HG03565 (cell line): ENCODE measurements around the gene ASPHD1.
"Not testable (repeated sequence)": the region's sequence is repeated elsewhere in the genome, so short reads cannot be mapped to it uniquely, and the experiment has no call there.

Source experiments
- ATAC-seq: cut with Tn5 transposase; IDR thresholded peaks from one replicate; pipeline ENCODE4 v1.9.1; 2021; ENCODE audit warnings: mild to moderate bottlenecking, moderate library complexity; ENCODE audit not compliant: unreplicated experiment

The ASPHD1 gene

GRCh38 chr16:29876594-29877249 is 23.6 kb upstream of the ASPHD1 start:
- no peak for ATAC-seq

GRCh38 chr16:29877266-29877961 is 22.9 kb upstream of the ASPHD1 start:
- ATAC-seq = no peak

- no peak for ATAC-seq
Observed at GRCh38 chr16:29878172-29878571, 22.1 kb upstream of the ASPHD1 start.

GRCh38 chr16:29881050-29881449 is 19.2 kb upstream of the ASPHD1 start:
- ATAC-seq = no peak

GRCh38 chr16:29883987-29884386 is 16.3 kb upstream of the ASPHD1 start:
- no peak for ATAC-seq

GRCh38 chr16:29889372-29889771 is 10.9 kb upstream of the ASPHD1 start:
- not testable (repeated sequence) for ATAC-seq

GRCh38 chr16:29891525-29892457 is 8.5 kb upstream of the ASPHD1 start:
- no peak for ATAC-seq

GRCh38 chr16:29892458-29892813 is 7.9 kb upstream of the ASPHD1 start:
- ATAC-seq = no peak

- no peak for ATAC-seq
Observed at GRCh38 chr16:29893553-29893952, 6.7 kb upstream of the ASPHD1 start.

- no peak for ATAC-seq
Observed at GRCh38 chr16:29894352-29894751, 5.9 kb upstream of the ASPHD1 start.

GRCh38 chr16:29896841-29897240 is 3.4 kb upstream of the ASPHD1 start:
- no peak for ATAC-seq

GRCh38 chr16:29897333-29897732 is 3.0 kb upstream of the ASPHD1 start:
- no peak for ATAC-seq

- no peak for ATAC-seq
Observed at GRCh38 chr16:29898135-29898803, 2.0 kb upstream of the ASPHD1 start.

GRCh38 chr16:29898804-29899515 is 1.3 kb upstream of the ASPHD1 start:
- no peak for ATAC-seq

- ATAC-seq = no peak
Observed at GRCh38 chr16:29899516-29900101, 679 bp upstream of the ASPHD1 start, which contains the start of gene SEZ6L2. Gene SEZ6L2, minus strand, starts transcription at chr16:29899550. Its CDS starts 531 bp downstream, at chr16:29899019.

GRCh38 chr16:29900888-29901606 is 759 bp downstream of the ASPHD1 start:
- no peak for ATAC-seq

- no peak for ATAC-seq
Observed at GRCh38 chr16:29901607-29901945, 1.3 kb downstream of the ASPHD1 start.

GRCh38 chr16:29903590-29903989 is 3.3 kb downstream of the ASPHD1 start:
- no peak for ATAC-seq

- no peak for ATAC-seq
Observed at GRCh38 chr16:29904947-29905346, 4.7 kb downstream of the ASPHD1 start.
